Testis (tissue), 2 donors: ENCODE results near the gene DRAXIN.

Experiments used
- POLR2A ChIP-seq: fragments of 450-650 bp; IDR thresholded peaks from one replicate; pipeline ENCODE4 v1.6.1; 2017; ENCODE audit warnings: antibody characterized with exemption, mild to moderate bottlenecking, moderate library complexity
- TF ChIP-seq, protein P1 (sequence below), 3 experiments: fragments of 450-650 bp in 2 of 3; fragments of 200-600 bp in 1 of 3; sonication (generic) in 1 of 3; IDR thresholded peaks; one replicate each; pipeline ENCODE4 v1.5.1; 2016 to 2019; ENCODE audit warnings: antibody characterized with exemption in 3 of 3, mild to moderate bottlenecking in 2 of 3, moderate library complexity in 1 of 3

DNA sequence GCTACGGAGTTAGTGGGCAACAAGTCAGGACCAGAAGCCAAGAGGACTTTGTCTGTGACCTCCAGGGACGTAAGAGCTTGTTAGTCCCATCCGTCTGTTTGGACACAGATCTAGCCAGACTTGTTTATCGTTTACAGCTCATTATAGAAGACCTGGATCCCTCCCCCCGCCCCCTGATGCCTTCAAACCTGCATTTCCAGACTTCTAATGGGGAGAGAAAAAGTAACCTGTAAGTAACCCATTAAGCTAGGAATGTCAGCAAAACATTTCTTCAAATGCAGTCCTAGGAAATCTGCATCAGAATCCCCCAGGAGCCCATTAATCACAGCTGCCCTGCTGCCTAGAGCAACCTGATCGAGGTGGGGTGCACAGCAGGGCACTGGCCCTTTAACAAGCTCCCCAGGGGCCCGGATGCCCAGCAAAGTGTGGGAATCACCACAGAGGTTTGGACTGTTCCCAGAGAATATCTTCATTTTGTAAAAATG is 9.2 kb upstream of the DRAXIN start:
- TF ChIP-seq POLR2A, result no peak
- TF ChIP-seq, protein P1, sequence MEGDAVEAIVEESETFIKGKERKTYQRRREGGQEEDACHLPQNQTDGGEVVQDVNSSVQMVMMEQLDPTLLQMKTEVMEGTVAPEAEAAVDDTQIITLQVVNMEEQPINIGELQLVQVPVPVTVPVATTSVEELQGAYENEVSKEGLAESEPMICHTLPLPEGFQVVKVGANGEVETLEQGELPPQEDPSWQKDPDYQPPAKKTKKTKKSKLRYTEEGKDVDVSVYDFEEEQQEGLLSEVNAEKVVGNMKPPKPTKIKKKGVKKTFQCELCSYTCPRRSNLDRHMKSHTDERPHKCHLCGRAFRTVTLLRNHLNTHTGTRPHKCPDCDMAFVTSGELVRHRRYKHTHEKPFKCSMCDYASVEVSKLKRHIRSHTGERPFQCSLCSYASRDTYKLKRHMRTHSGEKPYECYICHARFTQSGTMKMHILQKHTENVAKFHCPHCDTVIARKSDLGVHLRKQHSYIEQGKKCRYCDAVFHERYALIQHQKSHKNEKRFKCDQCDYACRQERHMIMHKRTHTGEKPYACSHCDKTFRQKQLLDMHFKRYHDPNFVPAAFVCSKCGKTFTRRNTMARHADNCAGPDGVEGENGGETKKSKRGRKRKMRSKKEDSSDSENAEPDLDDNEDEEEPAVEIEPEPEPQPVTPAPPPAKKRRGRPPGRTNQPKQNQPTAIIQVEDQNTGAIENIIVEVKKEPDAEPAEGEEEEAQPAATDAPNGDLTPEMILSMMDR (IDR thresholded peaks at IDR 0.05), result no peak
